ENCODE data around the gene MAP2K5. TPM values are rescaled to one million over a fixed set of nuclear protein-coding genes. Genes with fewer than 3 reads are reported as not detected.

The MAP2K5 gene
- total and polyA plus RNA-seq, 4 donors: 3.8 to 6.4 (median 5.6) TPM

DNA sequence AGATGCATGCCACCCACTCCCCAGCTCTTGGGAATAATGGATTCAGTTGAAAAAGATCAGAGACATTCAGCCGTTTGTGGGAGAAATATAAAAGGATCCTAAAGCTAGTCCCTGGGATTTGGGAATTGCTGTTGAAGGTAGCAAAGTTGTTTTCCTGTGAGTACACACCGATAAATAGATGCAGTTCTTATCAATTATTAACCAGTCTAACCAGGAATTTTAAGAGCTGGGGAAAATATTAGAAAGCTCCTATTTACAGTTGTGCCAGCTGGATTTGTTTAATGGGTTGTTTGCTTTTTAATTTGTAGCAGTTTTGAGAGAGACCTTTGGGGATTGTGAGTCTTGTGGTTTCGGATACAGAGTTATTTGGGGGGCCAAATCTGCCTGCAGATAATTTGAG is 238.6 kb downstream of the MAP2K5 start:
- H3K9ac ChIP-seq (ENCODE audit: low read depth in 1 of 2, low read length in 2 of 2): no peak overlapping the region
- H3K9me3 ChIP-seq (ENCODE audit: control insufficient read depth in 4 of 4, low read length in 3 of 4): no peaks in the 10 kb centered on the region
- no peak for DNase-seq (ENCODE audit: low spot score)
- WGBS: 66% methylated on average over 3 of the region's 3 CpGs
- H3K27me3 ChIP-seq (ENCODE audit: control insufficient read depth in 4 of 4, insufficient read depth in 4 of 4, low read length in 3 of 4): no peaks in the 10 kb centered on the region
- peaks cover 0 to 6% (median 2%) of the 10 kb centered on the region in 4 donors for H3K4me1 ChIP-seq (ENCODE audit: control insufficient read depth in 4 of 4, insufficient read depth in 4 of 4, low read length in 3 of 4)
- peaks cover 0 to 6% (median under 1%) of the 10 kb centered on the region in 4 donors for H3K36me3 ChIP-seq (ENCODE audit: control insufficient read depth in 4 of 4, insufficient read depth in 3 of 4, low read depth in 1 of 4, low read length in 3 of 4)
- TF ChIP-seq, protein P1, sequence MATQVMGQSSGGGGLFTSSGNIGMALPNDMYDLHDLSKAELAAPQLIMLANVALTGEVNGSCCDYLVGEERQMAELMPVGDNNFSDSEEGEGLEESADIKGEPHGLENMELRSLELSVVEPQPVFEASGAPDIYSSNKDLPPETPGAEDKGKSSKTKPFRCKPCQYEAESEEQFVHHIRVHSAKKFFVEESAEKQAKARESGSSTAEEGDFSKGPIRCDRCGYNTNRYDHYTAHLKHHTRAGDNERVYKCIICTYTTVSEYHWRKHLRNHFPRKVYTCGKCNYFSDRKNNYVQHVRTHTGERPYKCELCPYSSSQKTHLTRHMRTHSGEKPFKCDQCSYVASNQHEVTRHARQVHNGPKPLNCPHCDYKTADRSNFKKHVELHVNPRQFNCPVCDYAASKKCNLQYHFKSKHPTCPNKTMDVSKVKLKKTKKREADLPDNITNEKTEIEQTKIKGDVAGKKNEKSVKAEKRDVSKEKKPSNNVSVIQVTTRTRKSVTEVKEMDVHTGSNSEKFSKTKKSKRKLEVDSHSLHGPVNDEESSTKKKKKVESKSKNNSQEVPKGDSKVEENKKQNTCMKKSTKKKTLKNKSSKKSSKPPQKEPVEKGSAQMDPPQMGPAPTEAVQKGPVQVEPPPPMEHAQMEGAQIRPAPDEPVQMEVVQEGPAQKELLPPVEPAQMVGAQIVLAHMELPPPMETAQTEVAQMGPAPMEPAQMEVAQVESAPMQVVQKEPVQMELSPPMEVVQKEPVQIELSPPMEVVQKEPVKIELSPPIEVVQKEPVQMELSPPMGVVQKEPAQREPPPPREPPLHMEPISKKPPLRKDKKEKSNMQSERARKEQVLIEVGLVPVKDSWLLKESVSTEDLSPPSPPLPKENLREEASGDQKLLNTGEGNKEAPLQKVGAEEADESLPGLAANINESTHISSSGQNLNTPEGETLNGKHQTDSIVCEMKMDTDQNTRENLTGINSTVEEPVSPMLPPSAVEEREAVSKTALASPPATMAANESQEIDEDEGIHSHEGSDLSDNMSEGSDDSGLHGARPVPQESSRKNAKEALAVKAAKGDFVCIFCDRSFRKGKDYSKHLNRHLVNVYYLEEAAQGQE (IDR thresholded peaks at IDR 0.05): no peak
- H3K27ac ChIP-seq (ENCODE audit: low read depth in 1 of 2, low read length in 2 of 2): no peak overlapping the region
- H3K4me3 ChIP-seq (ENCODE audit: low read depth in 1 of 3, low read length in 3 of 3): no peak overlapping the region

DNA sequence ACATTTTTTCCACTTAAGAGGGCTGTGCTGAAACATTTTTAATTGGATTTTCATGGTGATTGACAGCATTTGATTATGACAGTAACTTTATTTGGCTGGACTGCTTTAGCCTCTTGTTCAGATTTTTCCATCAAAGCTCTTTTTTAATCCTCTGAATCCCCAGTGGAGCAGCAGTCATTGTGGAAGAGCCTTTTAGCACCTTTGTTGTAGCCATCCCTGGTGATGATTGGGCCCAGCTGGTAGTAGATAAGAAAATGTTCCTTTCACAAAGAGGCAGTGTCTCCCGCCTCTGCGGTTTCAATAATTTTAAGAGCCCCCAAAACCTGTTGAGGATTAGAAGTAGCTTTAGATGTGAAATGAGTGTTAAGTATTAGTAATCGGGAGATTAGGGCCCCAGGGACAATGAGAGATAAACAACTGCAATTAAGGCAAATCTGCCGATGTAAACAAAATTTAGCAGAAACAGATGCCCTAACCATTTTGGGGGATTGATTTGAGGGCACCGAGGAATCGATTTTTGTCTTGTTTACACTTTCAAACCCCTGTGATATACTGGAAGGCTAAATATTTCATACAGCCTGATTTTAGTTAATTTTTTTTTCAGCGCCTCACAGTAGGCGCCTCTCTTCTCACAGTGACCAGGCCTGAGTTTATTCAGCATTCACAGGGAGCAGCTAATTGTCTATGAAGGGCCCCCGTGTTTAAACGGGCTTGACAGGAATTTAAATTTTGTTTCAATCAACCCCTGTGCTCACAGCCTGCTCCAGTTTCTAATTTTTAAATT is 239.6 kb downstream of the MAP2K5 start:
- Histone ChIP-seq H3K9me3 (ENCODE audit: control insufficient read depth in 4 of 4, low read length in 3 of 4) (no peaks in the 10 kb centered on the region), H3K4me3 (ENCODE audit: low read depth in 1 of 3, low read length in 3 of 3) (no peak overlapping the region), H3K9ac (ENCODE audit: low read depth in 1 of 2, low read length in 2 of 2) (no peak overlapping the region), H3K4me1 (ENCODE audit: control insufficient read depth in 4 of 4, insufficient read depth in 4 of 4, low read length in 3 of 4) (peaks cover 0 to 6% (median 2%) of the 10 kb centered on the region in 4 donors), H3K36me3 (ENCODE audit: control insufficient read depth in 4 of 4, insufficient read depth in 3 of 4, low read depth in 1 of 4, low read length in 3 of 4) (peaks cover 0 to 6% (median under 1%) of the 10 kb centered on the region in 4 donors), H3K27me3 (ENCODE audit: control insufficient read depth in 4 of 4, insufficient read depth in 4 of 4, low read length in 3 of 4) (no peaks in the 10 kb centered on the region), H3K27ac (ENCODE audit: low read depth in 1 of 2, low read length in 2 of 2) (no peak overlapping the region)
- TF ChIP-seq, protein P2, sequence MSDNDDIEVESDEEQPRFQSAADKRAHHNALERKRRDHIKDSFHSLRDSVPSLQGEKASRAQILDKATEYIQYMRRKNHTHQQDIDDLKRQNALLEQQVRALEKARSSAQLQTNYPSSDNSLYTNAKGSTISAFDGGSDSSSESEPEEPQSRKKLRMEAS (IDR thresholded peaks at IDR 0.05): no peak
- TF ChIP-seq, protein P3, sequence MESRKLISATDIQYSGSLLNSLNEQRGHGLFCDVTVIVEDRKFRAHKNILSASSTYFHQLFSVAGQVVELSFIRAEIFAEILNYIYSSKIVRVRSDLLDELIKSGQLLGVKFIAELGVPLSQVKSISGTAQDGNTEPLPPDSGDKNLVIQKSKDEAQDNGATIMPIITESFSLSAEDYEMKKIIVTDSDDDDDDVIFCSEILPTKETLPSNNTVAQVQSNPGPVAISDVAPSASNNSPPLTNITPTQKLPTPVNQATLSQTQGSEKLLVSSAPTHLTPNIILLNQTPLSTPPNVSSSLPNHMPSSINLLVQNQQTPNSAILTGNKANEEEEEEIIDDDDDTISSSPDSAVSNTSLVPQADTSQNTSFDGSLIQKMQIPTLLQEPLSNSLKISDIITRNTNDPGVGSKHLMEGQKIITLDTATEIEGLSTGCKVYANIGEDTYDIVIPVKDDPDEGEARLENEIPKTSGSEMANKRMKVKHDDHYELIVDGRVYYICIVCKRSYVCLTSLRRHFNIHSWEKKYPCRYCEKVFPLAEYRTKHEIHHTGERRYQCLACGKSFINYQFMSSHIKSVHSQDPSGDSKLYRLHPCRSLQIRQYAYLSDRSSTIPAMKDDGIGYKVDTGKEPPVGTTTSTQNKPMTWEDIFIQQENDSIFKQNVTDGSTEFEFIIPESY (IDR thresholded peaks at IDR 0.05): no peak
- TF ChIP-seq EGR1 (IDR thresholded peaks at IDR 0.05; ENCODE audit: low read depth in 2 of 2) (no peak), JUND (IDR thresholded peaks at IDR 0.05) (no peak)
- WGBS: 86% methylated on average over 10 of the region's 10 CpGs
- no peak for DNase-seq (ENCODE audit: low spot score)

DNA sequence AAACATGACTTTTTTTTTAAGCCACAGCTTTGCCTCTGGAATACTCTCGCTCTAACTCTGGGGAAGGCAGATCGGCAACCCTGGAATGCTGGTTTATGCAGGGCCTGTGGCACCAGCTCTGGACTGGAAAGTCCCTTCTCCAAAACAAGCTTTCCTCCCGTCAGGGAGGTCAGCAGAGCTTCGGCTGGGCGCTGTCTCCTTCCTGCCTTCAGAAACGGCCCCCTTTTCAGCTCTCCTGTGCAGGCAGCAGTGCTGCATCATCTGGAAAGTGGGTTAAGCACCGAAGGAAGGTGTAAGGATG is 240.1 kb downstream of the MAP2K5 start:
- H3K4me1 ChIP-seq (ENCODE audit: control insufficient read depth in 4 of 4, insufficient read depth in 4 of 4, low read length in 3 of 4): peaks cover 0 to 6% (median 2%) of the 10 kb centered on the region in 4 donors
- TF ChIP-seq, protein P4, sequence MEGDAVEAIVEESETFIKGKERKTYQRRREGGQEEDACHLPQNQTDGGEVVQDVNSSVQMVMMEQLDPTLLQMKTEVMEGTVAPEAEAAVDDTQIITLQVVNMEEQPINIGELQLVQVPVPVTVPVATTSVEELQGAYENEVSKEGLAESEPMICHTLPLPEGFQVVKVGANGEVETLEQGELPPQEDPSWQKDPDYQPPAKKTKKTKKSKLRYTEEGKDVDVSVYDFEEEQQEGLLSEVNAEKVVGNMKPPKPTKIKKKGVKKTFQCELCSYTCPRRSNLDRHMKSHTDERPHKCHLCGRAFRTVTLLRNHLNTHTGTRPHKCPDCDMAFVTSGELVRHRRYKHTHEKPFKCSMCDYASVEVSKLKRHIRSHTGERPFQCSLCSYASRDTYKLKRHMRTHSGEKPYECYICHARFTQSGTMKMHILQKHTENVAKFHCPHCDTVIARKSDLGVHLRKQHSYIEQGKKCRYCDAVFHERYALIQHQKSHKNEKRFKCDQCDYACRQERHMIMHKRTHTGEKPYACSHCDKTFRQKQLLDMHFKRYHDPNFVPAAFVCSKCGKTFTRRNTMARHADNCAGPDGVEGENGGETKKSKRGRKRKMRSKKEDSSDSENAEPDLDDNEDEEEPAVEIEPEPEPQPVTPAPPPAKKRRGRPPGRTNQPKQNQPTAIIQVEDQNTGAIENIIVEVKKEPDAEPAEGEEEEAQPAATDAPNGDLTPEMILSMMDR (IDR thresholded peaks at IDR 0.05; ENCODE audit: low read depth, low read length, missing input control): no peak
- TF ChIP-seq YY1 (IDR thresholded peaks at IDR 0.05) (no peak), EGR1 (IDR thresholded peaks at IDR 0.05; ENCODE audit: low read depth in 2 of 2) (no peak), JUND (IDR thresholded peaks at IDR 0.05) (no peak), TAF1 (conservative IDR thresholded peaks at IDR 0.05) (no peak), GABPA (IDR thresholded peaks at IDR 0.05 in 1 of 2, conservative IDR thresholded peaks at IDR 0.05 in 1 of 2) (no peak), FOXA2 (IDR thresholded peaks at IDR 0.05) (no peak), SP1 (IDR thresholded peaks at IDR 0.05) (no peak), NR2F2 (IDR thresholded peaks at IDR 0.05) (no peak), HNF4A (conservative IDR thresholded peaks at IDR 0.05) (no peak), RAD21 (IDR thresholded peaks at IDR 0.05) (no peak)
- TF ChIP-seq, protein P1 (IDR thresholded peaks at IDR 0.05): no peak
- TF ChIP-seq, protein P5, sequence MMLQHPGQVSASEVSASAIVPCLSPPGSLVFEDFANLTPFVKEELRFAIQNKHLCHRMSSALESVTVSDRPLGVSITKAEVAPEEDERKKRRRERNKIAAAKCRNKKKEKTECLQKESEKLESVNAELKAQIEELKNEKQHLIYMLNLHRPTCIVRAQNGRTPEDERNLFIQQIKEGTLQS (IDR thresholded peaks at IDR 0.05): no peak
- H3K9me3 ChIP-seq (ENCODE audit: control insufficient read depth in 4 of 4, low read length in 3 of 4): no peaks in the 10 kb centered on the region
- peaks cover 0 to 6% (median under 1%) of the 10 kb centered on the region in 4 donors for H3K36me3 ChIP-seq (ENCODE audit: control insufficient read depth in 4 of 4, insufficient read depth in 3 of 4, low read depth in 1 of 4, low read length in 3 of 4)
- no peak overlapping the region for H3K4me3 ChIP-seq (ENCODE audit: low read depth in 1 of 3, low read length in 3 of 3)
- H3K9ac ChIP-seq (ENCODE audit: low read depth in 1 of 2, low read length in 2 of 2): no peak overlapping the region
- no peak overlapping the region for H3K27ac ChIP-seq (ENCODE audit: low read depth in 1 of 2, low read length in 2 of 2)
- DNase-seq (ENCODE audit: low spot score): no peak
- no peaks in the 10 kb centered on the region for H3K27me3 ChIP-seq (ENCODE audit: control insufficient read depth in 4 of 4, insufficient read depth in 4 of 4, low read length in 3 of 4)
- WGBS: 79% methylated on average over 7 of the region's 7 CpGs

Measured in liver (tissue), 9 donors.